RKO (cell line): ENCODE results near the gene SIPA1L3.
"Not testable (repeated sequence)": the region's sequence is repeated elsewhere in the genome, so short reads cannot be mapped to it uniquely, and the experiment has no call there.

Experiments
- DNase-seq: peaks from one replicate; pipeline ENCODE4 v3.0.0-alpha.2; 2016; ENCODE audit warnings: low spot score

The SIPA1L3 gene

GRCh38 chr19:38020311-38020710 is 113.3 kb downstream of the SIPA1L3 start:
- no peak for DNase-seq

DNA sequence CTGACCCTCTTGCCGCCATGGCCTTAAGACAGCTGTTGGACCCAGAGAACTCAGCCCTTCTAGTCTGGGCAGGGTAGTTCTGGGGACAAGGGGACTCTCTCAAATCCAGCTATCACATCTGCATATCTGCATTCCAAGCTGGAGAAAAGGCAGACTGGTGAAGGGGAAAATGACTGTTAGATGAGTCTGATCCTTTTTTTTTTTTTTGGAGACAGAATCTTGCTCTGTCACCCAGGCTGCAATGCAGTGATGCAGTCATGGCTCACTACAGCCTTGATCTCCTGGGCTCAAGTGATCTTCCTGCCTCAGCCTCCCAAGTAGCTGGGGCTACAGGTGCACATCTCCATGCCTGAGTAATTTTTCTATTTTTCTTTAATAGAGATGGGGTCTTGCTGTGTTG is 114.3 kb downstream of the SIPA1L3 start:
- no peak for DNase-seq

GRCh38 chr19:38022791-38023670 is 116.0 kb downstream of the SIPA1L3 start:
- peak; percentile 14 for DNase-seq

DNA sequence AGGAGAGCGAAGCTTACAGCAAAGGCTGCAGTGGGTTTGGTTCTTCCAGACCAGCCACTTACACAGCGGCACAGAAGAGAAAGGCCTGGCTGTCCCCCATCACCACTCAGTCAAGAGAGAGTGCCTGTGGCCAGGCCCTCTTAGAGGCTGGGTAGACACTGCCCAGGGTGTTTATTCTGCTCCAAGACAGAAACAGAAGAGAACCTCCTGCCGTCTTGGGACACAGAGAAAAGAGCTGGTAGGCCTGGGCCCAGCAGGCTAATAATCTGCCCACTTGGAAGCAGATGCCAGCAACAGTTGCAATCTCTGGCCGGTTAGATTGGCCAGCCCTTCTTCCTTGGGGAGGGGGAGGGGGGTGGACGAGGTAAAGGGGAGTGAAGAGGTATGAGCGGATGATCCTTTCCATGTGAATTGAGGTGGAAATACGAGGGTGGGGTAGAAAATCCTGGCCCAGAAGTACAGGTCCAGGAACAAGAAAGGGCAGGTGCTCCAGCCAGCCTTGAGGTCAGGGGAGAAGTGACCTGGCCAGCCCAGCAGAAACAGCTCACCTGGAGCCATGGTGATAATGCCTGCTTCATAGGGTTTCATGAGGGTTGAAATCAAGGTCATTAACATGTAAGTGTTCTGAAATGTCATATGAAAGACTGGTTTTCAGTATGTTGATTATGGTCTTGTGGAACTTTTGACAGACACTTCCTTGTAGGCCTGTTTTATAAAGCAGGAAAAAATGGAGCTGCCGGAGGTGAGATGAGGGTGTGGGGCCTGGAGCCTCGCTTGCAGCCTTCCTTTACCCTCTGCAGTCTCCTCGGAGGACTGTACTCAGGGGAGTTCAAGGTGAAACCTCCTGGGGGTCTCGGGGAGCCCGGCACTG is 116.9 kb downstream of the SIPA1L3 start:
- no peak for DNase-seq

- DNase-seq, result no peak
These were observed 118.2 kb downstream of the SIPA1L3 start for GRCh38 chr19:38024992-38025908.

GRCh38 chr19:38025909-38026307 is 118.9 kb downstream of the SIPA1L3 start:
- no peak for DNase-seq

- DNase-seq, result no peak
These were observed 122.0 kb downstream of the SIPA1L3 start for GRCh38 chr19:38028913-38029510.

DNA sequence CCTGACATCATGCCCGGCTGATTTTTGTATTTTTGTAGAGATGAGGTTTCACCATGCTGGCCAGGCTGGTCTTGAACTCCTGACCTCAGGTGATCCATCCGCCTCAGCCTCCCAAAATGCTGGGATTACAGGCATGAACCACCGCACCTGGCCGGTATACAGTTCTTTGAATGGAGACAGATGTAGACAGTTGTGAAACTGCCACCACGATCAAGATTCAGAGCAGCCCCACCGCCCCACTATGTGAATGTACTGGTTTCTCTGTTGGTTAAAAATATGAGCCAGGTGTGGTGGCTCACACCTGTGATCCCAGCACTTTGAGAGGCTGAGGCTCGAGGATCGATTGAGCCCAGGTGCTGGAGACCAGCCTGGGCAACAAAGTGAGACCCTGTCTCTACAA is 123.0 kb downstream of the SIPA1L3 start:
- not testable (repeated sequence) for DNase-seq

- no peak for DNase-seq
These were observed 123.8 kb downstream of the SIPA1L3 start for GRCh38 chr19:38030686-38031422.

DNA sequence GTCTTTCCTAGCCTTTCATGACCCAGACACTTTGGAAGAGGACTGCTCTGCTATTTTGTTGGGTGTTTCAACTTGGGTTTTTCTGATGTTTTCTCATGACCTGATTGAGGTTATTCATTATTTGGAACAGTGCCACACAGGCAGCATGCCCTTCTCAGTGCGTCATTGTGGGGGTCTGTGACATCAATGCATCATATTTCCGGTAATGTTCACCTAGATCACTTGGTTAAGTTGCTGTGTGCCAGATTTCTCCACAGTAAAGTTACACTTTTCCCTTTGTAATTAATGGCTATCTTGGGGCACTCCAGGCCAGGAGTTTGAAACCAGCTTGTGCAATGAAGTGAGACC is 124.4 kb downstream of the SIPA1L3 start:
- peak; percentile 16 for DNase-seq

DNA sequence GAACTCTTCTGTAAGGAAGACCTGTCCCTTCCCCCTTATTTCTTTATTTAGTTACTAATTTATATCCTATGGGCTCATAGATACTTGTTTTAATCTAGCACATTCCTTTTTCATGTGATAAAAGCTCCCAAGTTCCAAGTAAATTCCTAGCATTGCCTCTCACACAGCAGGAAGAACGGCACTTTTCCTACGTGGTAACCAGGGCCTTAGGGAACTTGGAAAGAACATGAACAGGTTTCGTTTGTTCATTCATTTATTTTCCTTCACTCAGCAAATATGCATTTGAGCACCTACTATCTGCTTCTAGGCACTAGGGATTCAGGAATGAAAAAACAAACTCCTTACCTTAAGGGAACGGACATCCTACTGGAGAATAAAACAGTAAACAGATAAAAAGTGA is 125.1 kb downstream of the SIPA1L3 start:
- no peak for DNase-seq

DNA sequence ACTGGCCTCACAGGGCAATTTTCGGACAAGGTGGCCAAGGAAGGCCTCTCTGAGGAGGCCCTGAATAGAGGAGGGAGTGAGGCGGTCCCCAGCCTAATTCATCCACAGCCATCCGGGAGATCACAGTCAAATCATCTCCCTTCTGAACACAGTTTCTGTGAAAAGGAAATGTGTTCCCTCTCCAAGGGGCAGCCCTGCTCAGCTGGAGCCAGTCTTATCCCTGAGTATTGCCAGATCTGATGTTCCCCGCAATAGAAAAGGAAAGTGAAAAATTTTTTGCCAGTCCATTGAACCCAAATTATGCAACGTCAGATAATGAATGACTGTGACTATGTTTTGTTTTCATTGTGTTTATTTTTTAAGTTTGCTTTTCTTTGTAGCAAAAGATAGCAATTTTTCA is 125.9 kb downstream of the SIPA1L3 start:
- no peak for DNase-seq

DNA sequence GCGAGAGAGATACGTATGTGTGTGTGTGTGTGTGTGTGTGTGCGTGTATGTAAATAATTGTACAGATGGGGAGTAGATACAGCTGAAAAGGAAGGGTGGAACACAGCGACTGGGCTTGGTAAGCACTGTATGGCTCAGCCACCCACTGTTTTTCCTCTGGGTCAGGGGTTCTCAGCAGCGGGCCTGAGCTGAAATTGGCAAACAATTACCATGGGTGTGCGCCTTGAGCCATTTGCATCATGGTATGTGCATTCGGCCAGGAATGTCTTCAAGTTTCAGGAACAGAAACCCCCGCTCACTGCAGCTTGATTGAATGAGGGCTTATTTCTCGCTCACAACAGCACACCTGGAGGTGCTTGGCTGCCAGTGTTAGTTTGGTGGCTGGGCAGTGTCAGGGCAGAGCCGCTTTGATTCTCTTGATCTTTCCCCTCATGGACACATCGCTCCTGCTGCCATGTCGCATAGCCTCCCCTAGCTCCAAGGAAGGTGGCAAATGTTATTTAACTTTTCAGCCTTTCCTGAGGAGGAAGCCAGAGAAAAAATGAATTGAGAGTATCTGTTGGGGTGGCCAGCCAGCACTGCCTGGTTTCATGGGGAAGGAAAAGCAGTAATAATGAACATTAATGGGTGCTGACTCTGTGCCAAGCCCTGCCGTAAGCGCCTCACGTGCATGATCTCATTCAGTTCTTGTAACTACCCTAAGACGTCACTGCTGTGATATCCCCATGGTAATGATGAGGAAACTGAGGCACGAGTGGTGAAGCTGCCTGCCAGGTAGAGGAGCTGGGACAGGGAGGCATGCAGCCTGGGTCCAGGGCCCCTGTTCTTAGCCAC is 126.9 kb downstream of the SIPA1L3 start:
- no peak for DNase-seq

GRCh38 chr19:38034492-38034860 is 127.5 kb downstream of the SIPA1L3 start:
- no peak for DNase-seq

DNA sequence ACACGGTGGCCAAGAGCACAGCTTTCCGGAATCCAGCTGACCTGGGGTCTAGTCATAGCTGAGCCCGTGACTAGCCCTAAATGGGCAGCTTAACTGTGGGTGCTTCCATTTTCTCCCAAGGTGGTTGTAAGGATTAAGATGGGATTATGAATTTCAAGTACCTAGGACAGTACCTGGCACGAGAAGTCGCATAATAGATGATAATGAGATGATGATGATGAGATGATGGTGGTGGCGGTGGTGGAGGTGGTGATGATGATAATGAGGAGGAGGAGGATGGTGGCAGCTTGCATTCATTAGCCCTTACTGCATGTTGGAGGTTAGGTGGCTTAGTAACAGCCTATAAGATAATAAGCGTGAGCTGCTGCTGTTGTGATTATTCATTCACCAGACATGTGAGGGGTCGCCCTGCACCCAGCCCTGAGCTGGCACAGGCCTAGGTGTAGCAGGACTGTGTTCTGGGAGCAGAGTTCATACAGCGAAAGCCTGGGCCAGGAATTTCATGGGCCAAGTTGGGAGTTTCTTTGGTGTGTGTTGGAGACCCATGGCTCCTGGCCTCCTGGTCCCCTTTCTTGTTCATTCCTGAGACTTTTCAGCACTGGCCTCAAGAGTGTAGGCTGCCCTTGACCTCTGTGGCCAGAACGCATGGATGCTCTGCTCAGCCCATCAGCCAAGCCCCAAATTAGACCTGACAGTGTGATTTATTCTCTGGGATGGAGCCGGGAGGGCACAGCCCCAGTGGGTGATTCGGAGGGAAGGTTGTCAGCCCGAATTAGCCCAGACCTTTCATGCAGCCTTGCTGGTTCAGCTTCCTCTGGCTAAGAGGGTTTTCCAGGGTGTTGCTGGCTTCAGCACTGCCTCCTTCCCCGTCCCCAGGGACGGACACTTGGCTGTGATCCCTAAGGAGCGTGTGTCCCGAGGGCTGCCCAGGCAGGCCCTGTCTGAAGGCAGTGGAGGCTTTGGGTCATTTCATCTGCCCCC is 128.8 kb downstream of the SIPA1L3 start:
- DNase-seq, result no peak

DNA sequence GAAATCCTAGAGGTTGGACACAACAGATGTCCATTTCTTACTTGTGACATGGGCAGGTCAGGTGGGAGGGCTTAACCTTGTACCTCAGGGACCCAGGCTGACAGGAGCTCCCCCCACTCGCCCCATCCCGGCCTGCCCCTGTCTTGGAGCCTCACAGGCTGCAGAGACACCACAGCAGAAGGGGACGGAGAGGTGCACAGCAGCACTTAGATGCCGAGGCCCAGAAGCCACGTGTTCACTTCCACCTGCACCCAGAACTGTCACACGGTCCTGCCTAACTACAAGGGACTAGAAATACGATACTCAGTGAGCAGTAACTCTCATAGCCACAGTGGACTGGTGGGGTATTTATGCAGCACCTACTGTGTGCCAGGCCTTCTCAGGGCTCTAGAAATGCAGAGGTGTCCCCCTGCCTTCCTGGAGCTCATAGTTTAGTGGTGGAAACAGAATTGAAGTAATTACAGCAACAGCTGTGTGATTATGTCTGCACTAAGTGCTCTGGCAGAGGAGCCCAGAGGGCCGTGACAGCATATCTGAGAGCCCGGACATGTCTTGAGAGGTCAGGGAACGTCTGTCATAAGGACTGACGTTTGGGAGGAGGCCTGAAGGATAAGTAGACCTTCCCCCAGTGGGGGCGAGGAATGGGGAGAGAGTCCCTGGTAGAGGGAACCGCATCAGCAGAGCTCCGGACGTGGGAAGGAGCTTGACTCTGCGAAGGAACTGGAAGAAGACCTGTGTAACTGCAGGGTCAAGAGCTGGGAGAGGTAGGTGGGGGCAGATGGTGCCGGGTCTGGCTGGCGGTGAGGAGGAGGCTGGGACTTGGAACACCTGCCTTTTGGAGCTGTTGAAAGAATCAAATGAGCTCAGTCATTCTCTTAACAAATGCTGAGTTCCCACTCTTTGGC is 130.0 kb downstream of the SIPA1L3 start:
- no peak for DNase-seq

GRCh38 chr19:38039966-38040365 is 133.0 kb downstream of the SIPA1L3 start:
- peak; percentile 99 for DNase-seq

GRCh38 chr19:38042132-38042531 is 135.1 kb downstream of the SIPA1L3 start:
- DNase-seq, result no peak
